ENCODE measurements around the gene BAIAP2L1.

DNA sequence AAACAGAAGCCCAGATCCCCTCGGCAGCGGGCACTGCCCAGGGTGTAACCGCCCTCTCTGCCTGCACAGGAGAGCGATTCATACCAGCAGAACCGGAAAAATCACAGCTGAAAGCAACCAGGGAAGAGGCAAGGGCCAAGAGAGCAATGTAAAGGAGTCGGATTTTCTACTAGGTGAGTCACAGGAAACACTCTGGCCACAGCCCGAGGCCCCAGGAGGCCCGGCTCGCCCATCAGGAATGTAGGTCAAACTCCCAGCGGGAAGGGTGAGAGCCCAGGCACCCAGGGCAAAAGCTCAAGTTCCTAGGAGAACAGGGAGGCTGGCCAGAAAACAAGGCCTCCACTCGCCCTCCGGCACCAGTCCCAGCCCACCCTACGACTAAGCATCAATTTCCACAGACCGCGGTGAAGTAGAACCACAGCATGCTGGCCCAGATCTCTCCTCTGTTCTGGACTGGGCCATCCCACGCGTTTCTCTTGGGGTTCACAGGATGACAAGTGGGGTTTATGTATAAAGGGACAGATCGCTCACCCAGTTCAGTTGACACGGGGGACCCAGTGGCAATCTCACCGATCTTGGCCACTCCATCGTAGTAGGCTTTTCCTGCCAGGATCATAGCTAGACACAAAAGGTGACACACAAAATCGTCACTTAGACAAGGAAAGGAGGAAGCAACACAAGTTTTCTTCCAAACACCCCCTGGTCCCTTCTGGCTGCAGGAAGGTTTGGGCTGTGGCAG, 46.2 kb downstream of the BAIAP2L1 start:
- TF ChIP-seq, protein P1, sequence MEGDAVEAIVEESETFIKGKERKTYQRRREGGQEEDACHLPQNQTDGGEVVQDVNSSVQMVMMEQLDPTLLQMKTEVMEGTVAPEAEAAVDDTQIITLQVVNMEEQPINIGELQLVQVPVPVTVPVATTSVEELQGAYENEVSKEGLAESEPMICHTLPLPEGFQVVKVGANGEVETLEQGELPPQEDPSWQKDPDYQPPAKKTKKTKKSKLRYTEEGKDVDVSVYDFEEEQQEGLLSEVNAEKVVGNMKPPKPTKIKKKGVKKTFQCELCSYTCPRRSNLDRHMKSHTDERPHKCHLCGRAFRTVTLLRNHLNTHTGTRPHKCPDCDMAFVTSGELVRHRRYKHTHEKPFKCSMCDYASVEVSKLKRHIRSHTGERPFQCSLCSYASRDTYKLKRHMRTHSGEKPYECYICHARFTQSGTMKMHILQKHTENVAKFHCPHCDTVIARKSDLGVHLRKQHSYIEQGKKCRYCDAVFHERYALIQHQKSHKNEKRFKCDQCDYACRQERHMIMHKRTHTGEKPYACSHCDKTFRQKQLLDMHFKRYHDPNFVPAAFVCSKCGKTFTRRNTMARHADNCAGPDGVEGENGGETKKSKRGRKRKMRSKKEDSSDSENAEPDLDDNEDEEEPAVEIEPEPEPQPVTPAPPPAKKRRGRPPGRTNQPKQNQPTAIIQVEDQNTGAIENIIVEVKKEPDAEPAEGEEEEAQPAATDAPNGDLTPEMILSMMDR (IDR thresholded peaks at IDR 0.05): no peak
- TF ChIP-seq POLR2A (IDR thresholded peaks at IDR 0.05): no peak

Measured in esophagus squamous epithelium (tissue), 4 donors.